GM12878 (cell line): Measurements from ENCODE around the gene POP5. TPM values are rescaled to one million over a fixed set of nuclear protein-coding genes. Genes with fewer than 3 reads are reported as not detected.

ENCODE experiments used
- ATAC-seq: fragments of 200-7000 bp; cut with Tn5 transposase; 3 replicates; pipeline ENCODE4 v1.9.1; 2020; ENCODE audit warnings: mild to moderate bottlenecking, moderate library complexity
- BruUV-seq: library from RNA; stranded (reverse); fragments of 400-500 nt; replicated peaks from 2 replicates; lab custom pipeline; 2021; lab: Mats Ljungman, UMichigan
- CTCF ChIA-PET: fragments of 300-600 bp; sonication (Branson Sonifier 250); formaldehyde crosslinking; extraction: SDS; loops from one replicate; lab custom pipeline; 2021; ENCODE audit warnings: inconsistent platforms; lab: Yijun Ruan, JAX
- POLR2A ChIA-PET: fragments of 350-600 bp; formaldehyde crosslinking; extraction: SDS; loops from one replicate; lab custom pipeline; 2021; ENCODE audit warnings: inconsistent platforms; lab: Charles Lee
- RAD21 ChIA-PET: fragments of 300-600 bp; sonication (Branson Sonifier 250); formaldehyde crosslinking; loops from one replicate; lab custom pipeline; 2023; ENCODE audit warnings: antibody characterized with exemption; ENCODE audit not compliant: unreplicated experiment; lab: Charles Lee
- SMC1A ChIA-PET: fragments of 300-600 bp; sonication (Branson Sonifier 250); formaldehyde crosslinking; loops from one replicate; lab custom pipeline; 2023; ENCODE audit not compliant: unreplicated experiment, uncharacterized antibody; lab: Charles Lee
- DNase-seq: peaks from one replicate; pipeline ENCODE4 v3.0.0-alpha.2; 2011; ENCODE audit warnings: low read depth, low spot score
- FAIRE-seq: peaks from 3 replicates; lab custom pipeline; 2011; peaks lifted over from hg19 to GRCh38; lab: Jason Lieb, UNC
- H2AFZ ChIP-seq: 2 replicates; pipeline ENCODE4 v1.6.0; 2011; ENCODE audit warnings: low read depth, low read length, control low read depth; ENCODE audit not compliant: control insufficient read depth
- H3K27ac ChIP-seq: 2 replicates; pipeline ENCODE4 v1.5.1; 2011; ENCODE audit warnings: control low read depth; ENCODE audit not compliant: control insufficient read depth, insufficient read depth
- H3K27me3 ChIP-seq, 2 experiments: replicated peaks in 1 of 2; 2 replicates each; pipeline versions ENCODE4 v1.6.0 to v1.6.1; 2011; ENCODE audit warnings: low read length in 1 of 2; ENCODE audit not compliant: control insufficient read depth in 2 of 2, insufficient read depth in 2 of 2
- H3K36me3 ChIP-seq, 2 experiments: 2 replicates each; pipeline ENCODE4 v1.5.1; 2011; ENCODE audit warnings: low read length in 1 of 2; ENCODE audit not compliant: control insufficient read depth in 2 of 2, insufficient read depth in 2 of 2
- H3K4me1 ChIP-seq: 2 replicates; pipeline ENCODE4 v1.6.1; 2011; ENCODE audit warnings: mild to moderate bottlenecking, low read length, moderate library complexity, mixed read lengths; ENCODE audit not compliant: control insufficient read depth, insufficient read depth
- H3K4me2 ChIP-seq: 2 replicates; pipeline ENCODE4 v1.6.0; 2011; ENCODE audit warnings: control low read depth; ENCODE audit not compliant: control insufficient read depth, insufficient read depth
- H3K4me3 ChIP-seq: fragments of 200-600 bp; sonication (generic); 2 replicates; pipeline ENCODE4 v1.5.1; 2016
- H3K79me2 ChIP-seq: 2 replicates; pipeline ENCODE4 v1.6.0; 2011; ENCODE audit warnings: low read length; ENCODE audit not compliant: control insufficient read depth, insufficient read depth
- H3K9ac ChIP-seq: 2 replicates; pipeline ENCODE4 v1.8.0; 2011; ENCODE audit warnings: low read length, control low read depth, mixed read lengths; ENCODE audit not compliant: control insufficient read depth, insufficient read depth
- H3K9me3 ChIP-seq: replicated peaks from 3 replicates; pipeline ENCODE4 v1.5.1; 2011; ENCODE audit warnings: mild to moderate bottlenecking, low read length; ENCODE audit not compliant: control insufficient read depth, insufficient read depth
- H4K20me1 ChIP-seq: 2 replicates; pipeline ENCODE4 v1.6.0; 2011; ENCODE audit not compliant: control insufficient read depth, insufficient read depth
- ATF2 ChIP-seq: IDR thresholded peaks from 2 replicates; pipeline ENCODE4 v1.6.1; 2012; ENCODE audit warnings: low read length, inconsistent platforms
- BCL11A ChIP-seq: IDR thresholded peaks from 2 replicates; pipeline ENCODE4 v1.6.1; 2011; ENCODE audit warnings: low read depth, low read length
- BMI1 ChIP-seq: fragments of 450-650 bp; IDR thresholded peaks from 2 replicates; pipeline ENCODE4 v1.6.1; 2016; ENCODE audit warnings: mild to moderate bottlenecking, moderate library complexity, borderline replicate concordance
- CEBPB ChIP-seq, 2 experiments: fragments of 150-350 bp in 1 of 2; IDR thresholded peaks; 2 replicates each; pipeline ENCODE4 v1.6.1; 2012 to 2014; ENCODE audit warnings: low read depth in 2 of 2, low read length in 2 of 2, borderline replicate concordance in 1 of 2, inconsistent platforms in 1 of 2
- SIN3A ChIP-seq: IDR thresholded peaks from 2 replicates; pipeline ENCODE4 v1.6.1; 2012; ENCODE audit warnings: low read depth, low read length, improper control_type of control experiment
- YY1 ChIP-seq: IDR thresholded peaks from 2 replicates; pipeline ENCODE4 v1.6.1; 2011; ENCODE audit warnings: low read depth, mild to moderate bottlenecking, low read length
- WGBS: methylation state at CpG from one replicate; pipeline ENCODE4 v1.1.6; 2016; ENCODE audit warnings: low lambda C conversion rate; ENCODE audit not compliant: insufficient replicate concordance, insufficient coverage; ENCODE audit errors: missing lambda C conversion rate; 5-methylcytosine and 5-hydroxymethylcytosine counted together
- in situ Hi-C: fragments of 300-500 bp; cut with MboI; formaldehyde crosslinking; loops from 9 replicates; pipeline ENCODE4 v1.14.3; 2018; ENCODE audit warnings: mixed read lengths
- intact Hi-C: fragments of 100-400 bp; cut with micrococcal nuclease; formaldehyde crosslinking; loops from one replicate; pipeline ENCODE4 v1.14.2; 2022; ENCODE audit not compliant: unreplicated experiment
- polyA plus RNA-seq, 11 experiments: library from polyadenylated mRNA; depleted of rRNA in 4 of 11; unstranded in 6 of 11; stranded (reverse) in 5 of 11; fragments of >200 nt; fragmentation: Nextera tagmentation in 4 of 11; fragmentation: Illumina TruSeq in 1 of 11; extraction: Ambion mirVana in 4 of 11; extraction: Trizol in 1 of 11; gene quantifications; 1 replicate in 1 of 11; 2 replicates in 10 of 11; pipeline versions ENCODE4 v1.2.1 to v1.2.3, GENCODE V29; 2011 to 2016; ENCODE audit warnings: inconsistent platforms in 2 of 11, missing spikeins in 2 of 11, low read depth in 1 of 11
- total RNA-seq, 4 experiments: library from RNA; depleted of rRNA in 3 of 4; stranded (reverse); fragments of >200 nt in 3 of 4; fragmentation: Illumina TruSeq in 1 of 4; extraction: Trizol in 1 of 4; gene quantifications; 2 replicates each; pipeline versions ENCODE4 v1.2.1 to v1.2.3, GENCODE V29; 2013 to 2021
- TF ChIP-seq, protein P1 (sequence below): fragments of 450-650 bp; IDR thresholded peaks from 2 replicates; pipeline ENCODE4 v1.6.1; 2017; ENCODE audit warnings: mild to moderate bottlenecking

The POP5 gene
- total and polyA plus RNA-seq, 10 of the 15 experiments (the other 5 are each of a cell fraction or from before 2014, with no cell fraction given), result 50.3 to 234 (median 83.7) TPM

GRCh38 chr12:120542166-120542565, 39.0 kb downstream of the POP5 start:
- H3K36me3 ChIP-seq, result peaks cover 8 to 20% of the 10 kb centered on the region in 2 experiments
- no peak for DNase-seq
- H3K27me3 ChIP-seq, result no peaks in the 10 kb centered on the region
- POLR2A ChIA-PET, result interaction anchor here (0.6 to 0.8 kb wide), 2 partner anchors 8 to 101 kb away, joined by 3 to 5 read pairs; no protein-coding TSS in a partner anchor
- SMC1A ChIA-PET, result no interaction called here
- 98% methylated on average over 5 of the region's 5 CpGs for WGBS
- in situ Hi-C loops, result no loop called here
- H3K79me2 ChIP-seq, result peaks cover 66% of the 10 kb centered on the region
- peaks cover 1% of the 10 kb centered on the region for H4K20me1 ChIP-seq
- CTCF ChIA-PET, result no interaction called here
- no peaks in the 10 kb centered on the region for H3K9me3 ChIP-seq
- BruUV-seq, result no TSS peak
- no peak overlapping the region for H3K27ac ChIP-seq
- intact Hi-C loops, result no loop called here
- H3K4me1 ChIP-seq, result peaks cover 15% of the 10 kb centered on the region
- FAIRE-seq, result no peak
- TF ChIP-seq ATF2, result no peak
- TF ChIP-seq, protein P1, sequence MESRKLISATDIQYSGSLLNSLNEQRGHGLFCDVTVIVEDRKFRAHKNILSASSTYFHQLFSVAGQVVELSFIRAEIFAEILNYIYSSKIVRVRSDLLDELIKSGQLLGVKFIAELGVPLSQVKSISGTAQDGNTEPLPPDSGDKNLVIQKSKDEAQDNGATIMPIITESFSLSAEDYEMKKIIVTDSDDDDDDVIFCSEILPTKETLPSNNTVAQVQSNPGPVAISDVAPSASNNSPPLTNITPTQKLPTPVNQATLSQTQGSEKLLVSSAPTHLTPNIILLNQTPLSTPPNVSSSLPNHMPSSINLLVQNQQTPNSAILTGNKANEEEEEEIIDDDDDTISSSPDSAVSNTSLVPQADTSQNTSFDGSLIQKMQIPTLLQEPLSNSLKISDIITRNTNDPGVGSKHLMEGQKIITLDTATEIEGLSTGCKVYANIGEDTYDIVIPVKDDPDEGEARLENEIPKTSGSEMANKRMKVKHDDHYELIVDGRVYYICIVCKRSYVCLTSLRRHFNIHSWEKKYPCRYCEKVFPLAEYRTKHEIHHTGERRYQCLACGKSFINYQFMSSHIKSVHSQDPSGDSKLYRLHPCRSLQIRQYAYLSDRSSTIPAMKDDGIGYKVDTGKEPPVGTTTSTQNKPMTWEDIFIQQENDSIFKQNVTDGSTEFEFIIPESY, result no peak
- no peak for TF ChIP-seq BMI1
- TF ChIP-seq YY1, result no peak
- TF ChIP-seq SIN3A, result no peak
- no peak for TF ChIP-seq CEBPB (IDR thresholded peaks at IDR 0.05; ENCODE audit: borderline replicate concordance in 1 of 2, low read depth in 2 of 2, low read length in 2 of 2)
- TF ChIP-seq BCL11A, result no peak
- no peak overlapping the region for H3K4me2 ChIP-seq
- RAD21 ChIA-PET, result no interaction called here
- no peak overlapping the region for H3K9ac ChIP-seq
- no peak overlapping the region for H2AFZ ChIP-seq
- H3K4me3 ChIP-seq, result no peak overlapping the region
- no peak for ATAC-seq
